Mesodermal cell (in vitro differentiated cells): ENCODE data around the gene IL12RB2.

ENCODE experiments used
- H3K27ac ChIP-seq: 2 replicates; pipeline ENCODE4 v1.7.0; 2013; ENCODE audit warnings: mild to moderate bottlenecking, low read depth, low read length, moderate library complexity; ENCODE audit not compliant: severe bottlenecking
- H3K36me3 ChIP-seq: 2 replicates; pipeline ENCODE4 v1.7.1; 2013; ENCODE audit warnings: mild to moderate bottlenecking, low read length, moderate library complexity; ENCODE audit not compliant: control insufficient read depth, insufficient read depth
- H3K4me1 ChIP-seq: one replicate; pipeline ENCODE4 v1.7.1; 2013; ENCODE audit warnings: mild to moderate bottlenecking, low read length; ENCODE audit not compliant: insufficient read depth, control insufficient read depth, poor library complexity, severe bottlenecking
- H3K4me3 ChIP-seq: 2 replicates; pipeline ENCODE4 v1.7.0; 2013; ENCODE audit warnings: low read length, control low read depth, mild to moderate bottlenecking; ENCODE audit not compliant: insufficient read depth, poor library complexity, severe bottlenecking; ENCODE audit errors: extremely low read depth
- H3K9me3 ChIP-seq: 2 replicates; pipeline ENCODE4 v1.7.1; 2013; ENCODE audit warnings: mild to moderate bottlenecking, low read length, moderate library complexity; ENCODE audit not compliant: control insufficient read depth
- WGBS, 2 experiments: methylation state at CpG; one replicate each; pipeline ENCODE4 v1.1.5; 2013; ENCODE audit warnings: missing lambda C conversion rate in 2 of 2; ENCODE audit not compliant: insufficient coverage in 2 of 2; 5-methylcytosine and 5-hydroxymethylcytosine counted together

Gene IL12RB2

GRCh38 chr1:67431869-67432578 is 124.4 kb downstream of the IL12RB2 start:
- H3K4me1 ChIP-seq, result peaks cover 5% of the 10 kb centered on the region
- no peaks in the 10 kb centered on the region for H3K9me3 ChIP-seq
- H3K4me3 ChIP-seq, result no peak overlapping the region
- 29 to 43% methylated on average over 2 to 3 of the region's 8 CpGs for WGBS, 2 experiments
- peaks cover 14% of the 10 kb centered on the region for H3K36me3 ChIP-seq
- no peak overlapping the region for H3K27ac ChIP-seq

DNA sequence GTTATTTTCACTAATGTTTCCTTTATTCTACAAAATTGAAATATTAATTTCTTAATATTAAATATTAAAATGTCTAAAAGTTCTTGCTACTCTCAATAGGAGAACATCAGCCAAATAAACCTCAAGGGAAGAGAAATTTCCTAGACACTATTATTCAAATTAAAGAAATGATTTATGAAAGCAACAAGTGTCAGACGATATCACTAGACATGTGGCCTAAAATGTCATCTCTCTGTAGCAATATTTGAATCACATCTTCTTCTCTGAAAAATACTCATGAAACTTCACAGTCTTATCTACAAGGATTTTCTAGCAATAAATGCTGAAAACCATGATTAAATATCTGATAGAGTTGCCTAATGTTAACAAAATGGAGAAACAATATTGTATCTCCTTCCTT is 125.1 kb downstream of the IL12RB2 start:
- Histone ChIP-seq H3K4me3 (no peak overlapping the region), H3K4me1 (peaks cover 5% of the 10 kb centered on the region), H3K9me3 (no peaks in the 10 kb centered on the region), H3K27ac (no peak overlapping the region), H3K36me3 (peaks cover 14% of the 10 kb centered on the region)
- no CpG with 5 or more reads among the region's 1 CpG for WGBS, 2 experiments

DNA sequence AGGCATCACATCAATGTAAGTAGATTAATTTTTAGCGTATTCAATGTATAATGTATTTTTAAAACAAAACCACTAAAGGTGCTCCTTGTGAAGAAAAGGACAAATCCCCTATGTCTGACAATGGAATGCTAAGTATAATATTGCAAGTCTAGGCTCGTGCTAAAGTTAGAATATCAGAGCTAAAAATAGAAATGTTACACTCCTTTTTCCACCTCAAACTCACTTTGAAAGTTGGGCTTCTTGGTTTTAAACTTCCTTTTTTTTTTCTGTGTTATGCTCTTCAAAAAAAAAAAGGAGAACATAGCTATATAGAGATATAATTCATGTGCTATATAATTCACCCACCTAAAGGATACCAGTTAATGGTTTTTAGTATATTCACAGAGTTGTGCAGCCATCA is 126.2 kb downstream of the IL12RB2 start:
- Histone ChIP-seq H3K27ac (no peak overlapping the region), H3K4me3 (no peak overlapping the region), H3K36me3 (peaks cover 5% of the 10 kb centered on the region), H3K4me1 (peaks cover 6% of the 10 kb centered on the region), H3K9me3 (no peaks in the 10 kb centered on the region)
- WGBS, 2 experiments, result no CpG with 5 or more reads among the region's 2 CpGs

DNA sequence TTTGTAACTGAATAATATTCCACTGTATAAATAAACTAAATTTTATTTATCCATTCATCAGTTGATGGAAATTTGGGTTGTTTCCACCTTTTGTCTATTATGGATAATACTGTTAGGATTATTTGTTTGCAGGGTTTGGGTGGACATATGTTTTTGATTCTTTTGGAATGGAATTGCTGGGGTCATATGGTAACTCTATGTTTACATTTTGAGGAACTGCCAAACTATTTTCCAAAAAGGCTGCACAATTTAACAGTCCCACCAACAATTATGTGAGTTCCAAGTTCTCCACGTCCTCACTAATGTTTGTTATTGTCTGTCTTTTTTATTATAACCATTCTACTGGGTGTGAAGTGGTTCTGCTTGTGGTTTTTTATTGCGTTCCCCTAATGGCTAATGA is 126.8 kb downstream of the IL12RB2 start:
- no peak overlapping the region for H3K4me3 ChIP-seq
- no peaks in the 10 kb centered on the region for H3K9me3 ChIP-seq
- no peaks in the 10 kb centered on the region for H3K36me3 ChIP-seq
- peaks cover 10% of the 10 kb centered on the region for H3K4me1 ChIP-seq
- no CpG with 5 or more reads among the region's 2 CpGs for WGBS, 2 experiments
- no peak overlapping the region for H3K27ac ChIP-seq

DNA sequence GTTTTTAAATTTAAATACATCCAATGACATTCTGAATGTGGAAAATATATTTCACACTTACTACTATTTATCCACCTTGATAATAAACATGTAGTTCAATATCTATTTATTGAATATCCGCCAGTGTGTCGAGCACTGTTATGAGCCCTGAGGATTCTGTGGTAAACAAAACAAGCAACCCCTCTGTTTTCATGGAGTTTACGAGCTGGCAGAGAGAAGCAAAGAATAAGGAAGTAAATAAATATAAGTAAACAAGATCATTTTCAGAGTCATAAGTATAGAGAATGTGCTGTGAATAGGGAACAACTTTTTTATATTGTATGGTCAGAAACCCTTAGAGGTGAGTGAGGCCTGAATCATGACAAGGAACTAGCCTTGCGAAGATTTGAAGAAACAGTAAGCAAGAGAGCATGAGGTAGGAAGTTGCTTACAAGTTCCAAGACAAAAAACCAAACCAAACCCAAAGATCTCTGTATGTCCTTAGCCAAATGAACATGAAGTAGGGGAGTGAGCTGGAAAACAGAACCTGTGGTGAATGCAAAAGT is 128.9 kb downstream of the IL12RB2 start:
- WGBS, 2 experiments, result no CpG with 5 or more reads among the region's 4 CpGs
- Histone ChIP-seq H3K27ac (no peak overlapping the region), H3K36me3 (no peaks in the 10 kb centered on the region), H3K4me3 (no peak overlapping the region), H3K4me1 (peaks cover 8% of the 10 kb centered on the region), H3K9me3 (no peaks in the 10 kb centered on the region)

DNA sequence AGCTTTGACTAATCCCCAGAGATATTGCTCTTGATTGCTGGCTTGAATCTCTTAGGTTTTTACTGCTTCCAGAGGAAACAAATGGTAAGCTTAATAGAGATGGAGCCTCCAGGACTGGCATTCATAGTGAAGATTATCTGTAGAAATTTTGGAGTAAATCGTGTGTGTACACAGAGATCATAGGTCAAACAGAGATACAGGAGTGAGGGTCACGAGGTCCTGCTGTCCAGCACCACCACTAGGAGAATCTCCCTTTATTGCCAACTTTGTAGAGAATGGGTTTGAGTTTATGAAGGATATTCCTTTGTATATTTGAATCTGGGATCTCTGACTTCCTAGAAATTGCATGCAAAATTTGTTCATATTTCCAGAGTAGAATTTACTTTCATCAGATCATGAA is 130.3 kb downstream of the IL12RB2 start:
- no peaks in the 10 kb centered on the region for H3K9me3 ChIP-seq
- H3K4me3 ChIP-seq, result no peak overlapping the region
- H3K36me3 ChIP-seq, result no peaks in the 10 kb centered on the region
- 100% methylated on average over 1 of the region's 2 CpGs; no CpG with 5 or more reads in 1 of the 2 experiments for WGBS, 2 experiments
- H3K4me1 ChIP-seq, result peaks cover 8% of the 10 kb centered on the region
- no peak overlapping the region for H3K27ac ChIP-seq

GRCh38 chr1:67439277-67440029 is 131.8 kb downstream of the IL12RB2 start:
- Histone ChIP-seq H3K4me1 (peaks cover 8% of the 10 kb centered on the region), H3K36me3 (no peaks in the 10 kb centered on the region), H3K4me3 (no peak overlapping the region), H3K27ac (no peak overlapping the region), H3K9me3 (no peaks in the 10 kb centered on the region)
- WGBS, 2 experiments, result 91 to 93% methylated on average over 4 of the region's 6 CpGs

DNA sequence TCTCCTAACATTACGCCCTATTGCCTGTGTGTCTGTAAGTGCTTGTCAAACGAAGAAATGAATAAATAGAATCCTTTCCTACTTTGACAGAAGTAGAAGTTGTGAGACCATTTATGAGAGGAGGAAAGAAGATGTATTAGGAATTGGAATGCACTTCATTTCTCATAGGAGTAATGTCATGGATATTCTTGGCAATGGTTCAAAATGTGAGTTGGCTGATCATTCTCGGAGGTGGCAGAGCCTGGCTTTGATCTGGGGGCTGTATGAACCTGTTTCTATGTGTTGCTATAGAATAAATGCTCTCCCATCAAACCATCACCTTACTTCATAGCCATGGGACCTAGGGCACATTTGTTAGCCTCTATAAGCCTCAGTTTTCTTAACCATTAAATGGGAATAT is 132.7 kb downstream of the IL12RB2 start:
- no peaks in the 10 kb centered on the region for H3K36me3 ChIP-seq
- no peaks in the 10 kb centered on the region for H3K9me3 ChIP-seq
- H3K4me1 ChIP-seq, result peaks cover 8% of the 10 kb centered on the region
- WGBS, 2 experiments, result 100% methylated on average over 2 of the region's 3 CpGs; no CpG with 5 or more reads in 1 of the 2 experiments
- no peak overlapping the region for H3K27ac ChIP-seq
- no peak overlapping the region for H3K4me3 ChIP-seq

DNA sequence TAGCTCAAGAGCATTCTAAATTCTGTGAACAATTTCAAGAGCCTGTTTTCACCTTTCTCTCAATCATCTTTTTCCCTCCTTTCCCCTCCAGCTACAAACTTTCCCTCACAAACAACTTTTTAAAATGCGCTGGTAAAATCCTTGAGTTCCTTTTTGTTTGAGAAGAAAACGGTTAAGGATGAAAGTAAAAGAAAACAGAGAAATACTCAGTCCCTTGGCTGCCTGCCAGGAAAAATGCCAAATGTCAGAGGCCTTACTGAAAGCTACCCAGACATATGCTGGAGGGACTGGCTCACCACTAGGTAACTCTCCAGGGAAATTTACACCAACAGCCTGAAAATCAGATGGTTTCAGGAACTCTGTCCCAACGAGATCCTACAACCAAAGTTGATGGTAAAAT is 133.5 kb downstream of the IL12RB2 start:
- 49 to 55% methylated on average over 2 of the region's 3 CpGs for WGBS, 2 experiments
- H3K4me1 ChIP-seq, result peaks cover 8% of the 10 kb centered on the region
- no peaks in the 10 kb centered on the region for H3K9me3 ChIP-seq
- H3K4me3 ChIP-seq, result no peak overlapping the region
- no peaks in the 10 kb centered on the region for H3K36me3 ChIP-seq
- no peak overlapping the region for H3K27ac ChIP-seq

DNA sequence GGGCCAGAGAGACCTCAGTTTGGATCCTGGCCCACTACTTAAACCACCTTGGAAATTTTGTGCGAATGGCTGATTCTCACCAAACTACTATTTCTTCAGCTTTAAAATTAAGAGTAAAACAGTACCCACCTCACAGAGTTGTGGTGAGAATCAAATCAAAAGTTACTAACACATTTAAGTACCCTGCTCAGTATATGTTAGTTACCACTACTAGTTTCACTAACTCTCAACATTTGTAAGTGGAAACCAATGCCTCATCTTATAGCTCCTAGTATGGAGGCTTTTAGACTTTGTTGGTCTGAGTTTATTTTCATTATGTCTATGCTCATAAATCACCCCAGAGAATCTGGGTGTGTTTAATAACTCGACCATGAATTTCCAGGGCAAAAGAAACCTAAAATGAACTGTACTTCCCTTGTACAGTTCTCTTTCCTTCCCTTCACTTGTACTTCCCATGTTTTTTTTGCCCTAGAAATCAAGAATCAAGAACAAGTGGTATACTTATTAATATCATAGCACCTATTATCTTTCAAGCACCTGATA is 134.1 kb downstream of the IL12RB2 start:
- 92 to 100% methylated on average over 1 to 2 of the region's 2 CpGs for WGBS, 2 experiments
- Histone ChIP-seq H3K4me1 (peaks cover 8% of the 10 kb centered on the region), H3K4me3 (no peak overlapping the region), H3K36me3 (no peaks in the 10 kb centered on the region), H3K9me3 (no peaks in the 10 kb centered on the region), H3K27ac (no peak overlapping the region)
